NCI-H69 (cell line): ENCODE results near the gene CDH24.

Source experiments
- DNase-seq: peaks from one replicate; lab custom pipeline; 2025; lab: John Stamatoyannopoulos, UW

The CDH24 gene

DNA sequence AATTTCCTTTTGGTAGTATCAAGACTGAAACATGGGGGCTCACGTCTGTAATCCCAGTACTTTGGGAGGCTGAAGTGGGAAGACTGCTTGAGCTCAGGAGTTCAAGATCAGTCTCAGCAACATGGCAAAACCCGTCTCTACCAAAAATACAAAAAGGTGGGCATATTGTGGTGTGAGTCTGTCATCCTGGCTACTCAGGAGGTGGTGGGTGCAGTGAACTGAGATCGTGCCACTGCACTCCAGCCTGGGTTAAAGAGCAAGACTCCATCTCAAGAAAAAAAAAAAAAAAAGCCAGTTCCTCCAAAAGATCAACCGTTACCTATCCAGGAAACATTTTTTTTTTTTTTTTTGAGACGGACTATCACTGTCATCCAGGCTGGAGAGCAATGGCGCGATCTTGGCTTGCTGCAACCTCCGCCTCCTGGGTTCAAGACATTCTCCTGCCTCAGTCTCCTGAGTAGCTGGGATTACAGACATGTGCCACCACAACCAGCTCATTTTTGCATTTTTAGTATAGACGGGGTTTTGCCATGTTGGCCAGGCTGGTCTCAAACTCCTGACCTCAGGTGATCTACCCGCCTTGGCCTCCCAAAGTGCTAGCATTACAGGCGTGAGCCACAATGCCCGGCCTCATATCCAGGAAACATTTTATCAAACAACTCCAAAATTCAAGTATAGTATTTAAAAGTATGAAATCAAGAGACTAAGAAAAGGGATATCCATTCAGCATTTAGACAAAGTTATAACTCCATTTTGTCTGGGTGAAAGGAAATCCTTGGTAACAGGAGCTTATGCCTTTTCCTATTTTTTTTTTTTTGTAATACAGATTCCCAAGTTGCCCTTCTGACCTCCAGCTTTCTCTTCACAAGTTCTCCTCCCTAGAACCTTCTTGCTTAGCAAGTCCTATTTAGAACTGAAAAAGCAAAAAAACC lies 34.2 kb upstream of the CDH24 start:
- DNase-seq = no peak

DNA sequence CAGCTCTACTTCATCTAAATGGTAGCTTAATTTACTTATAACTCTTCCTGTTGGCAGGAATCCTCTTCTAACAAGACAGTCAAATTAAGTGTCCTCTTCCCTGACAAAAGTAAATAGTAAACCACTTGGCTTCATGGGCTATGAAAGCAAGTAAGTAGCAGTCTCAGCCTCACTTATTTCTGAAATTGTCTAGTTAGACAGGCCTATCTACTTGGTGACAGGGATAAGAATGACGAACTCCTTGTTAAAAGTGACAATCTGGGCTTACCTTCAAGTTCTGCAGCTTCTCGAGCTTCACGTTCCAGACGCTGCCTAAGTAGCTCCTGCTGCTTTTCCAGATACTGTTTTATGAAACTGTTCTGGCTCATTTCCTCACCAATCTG lies 32.9 kb upstream of the CDH24 start:
- no peak for DNase-seq

DNA sequence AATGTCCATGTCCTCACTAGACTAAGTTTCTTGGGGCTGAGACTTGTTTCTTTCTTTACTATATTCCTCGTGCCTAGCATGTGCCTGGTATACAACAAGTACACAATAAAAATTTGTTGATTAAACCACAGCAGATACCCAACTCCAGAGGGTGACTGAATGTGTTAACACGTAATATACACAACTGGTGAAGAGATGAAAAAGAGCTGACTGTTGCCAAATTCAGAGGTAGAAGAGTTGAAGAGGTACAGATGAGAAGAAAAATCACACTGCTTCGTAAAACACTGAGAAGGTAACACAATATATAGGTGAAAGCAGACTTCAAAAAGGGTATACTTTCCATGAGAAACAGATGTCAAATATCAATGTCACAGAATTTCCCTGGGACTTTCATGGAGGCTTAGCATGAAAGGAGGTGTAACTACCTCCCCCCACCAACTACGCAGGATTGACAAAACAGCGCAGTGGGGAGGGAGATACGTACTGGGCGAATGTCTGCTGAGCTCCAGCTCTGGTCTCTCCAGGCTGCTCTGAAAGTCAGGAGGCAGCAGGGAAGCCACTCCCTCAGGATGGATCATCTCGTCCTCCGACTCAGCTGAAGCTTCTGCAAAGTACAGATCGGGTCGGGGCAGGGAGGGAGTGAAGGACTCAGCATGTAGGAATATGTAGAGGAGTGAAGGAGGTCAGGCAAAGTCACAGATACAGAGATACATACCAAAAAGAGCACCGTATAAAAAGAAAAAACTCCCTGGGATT lies 32.4 kb upstream of the CDH24 start:
- no peak for DNase-seq

DNA sequence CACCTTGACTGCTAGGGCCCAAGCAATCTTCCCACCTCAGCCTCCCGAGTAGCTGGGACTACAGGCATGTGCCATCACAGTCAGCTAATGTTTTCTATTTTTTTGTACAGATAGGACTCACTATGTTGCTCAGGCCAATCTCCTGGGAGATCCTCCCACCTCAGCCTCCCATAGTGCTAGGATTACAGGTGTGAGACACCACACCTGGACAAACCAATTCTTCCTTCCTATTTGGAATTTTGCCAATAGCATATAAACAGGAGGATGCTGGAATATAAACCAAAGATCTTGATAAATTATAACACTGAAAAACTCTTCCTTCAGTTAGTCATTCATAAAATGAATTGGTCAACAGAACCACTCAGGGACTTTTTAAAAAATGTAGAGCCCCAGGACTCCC lies 29.2 kb upstream of the CDH24 start:
- no peak for DNase-seq

DNA sequence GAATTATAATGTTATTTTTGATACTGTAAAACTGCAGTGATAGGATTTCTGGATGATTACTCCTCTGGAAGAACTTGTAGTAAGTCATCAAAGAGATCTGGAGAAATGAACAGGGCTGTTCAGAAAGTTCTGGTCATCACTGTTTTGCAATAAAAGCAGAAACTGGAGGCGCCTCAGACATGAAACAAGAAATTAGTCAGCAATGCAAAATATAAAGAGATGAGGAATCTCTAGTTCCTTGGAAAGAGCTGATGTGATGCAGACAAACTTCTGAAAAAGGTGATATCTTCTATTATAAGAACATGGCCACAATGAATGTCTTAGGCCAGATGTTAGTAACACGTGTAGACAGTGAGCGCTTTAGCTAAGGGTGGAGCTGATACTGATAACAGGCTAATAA lies 28.1 kb upstream of the CDH24 start:
- DNase-seq = no peak

DNA sequence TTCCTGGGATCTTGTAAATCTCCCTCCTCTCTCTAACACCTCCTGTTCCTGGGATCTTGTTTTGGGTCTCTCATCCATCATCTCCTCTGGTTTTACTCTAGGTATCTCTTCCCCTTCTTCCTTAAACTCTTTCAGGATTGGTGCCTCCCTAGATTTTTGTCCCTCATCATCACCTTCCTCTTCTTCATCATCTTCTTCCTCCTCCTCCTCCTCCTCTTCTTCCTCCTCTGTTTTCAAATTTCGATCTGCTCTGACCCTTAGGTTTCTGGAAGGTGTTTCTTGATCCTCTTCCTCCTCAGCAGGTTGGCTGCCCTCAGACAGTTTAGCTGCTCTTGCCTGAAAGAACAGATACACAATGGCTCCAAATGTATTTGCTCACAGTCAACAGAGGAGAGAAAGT lies 23.2 kb upstream of the CDH24 start:
- DNase-seq = no peak

DNA sequence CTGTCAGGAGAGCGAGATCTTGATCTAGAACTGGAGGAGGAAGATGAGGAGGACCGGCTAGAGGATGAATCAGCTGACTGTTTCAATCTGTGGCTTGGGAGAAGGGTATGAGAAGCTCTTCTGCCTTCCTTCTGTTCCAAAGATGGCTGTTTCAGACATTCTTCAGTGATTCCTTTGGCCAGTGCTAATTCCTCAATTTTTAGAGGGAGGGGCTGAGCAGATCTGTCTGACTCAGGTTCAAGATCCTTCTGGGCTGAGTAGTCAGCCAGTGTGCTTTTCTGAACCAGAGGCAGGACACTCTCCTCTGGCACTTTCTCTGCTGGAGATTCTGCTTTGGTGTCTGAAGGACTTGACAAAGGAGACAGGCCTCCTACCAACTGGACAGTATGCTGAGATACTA lies 22.4 kb upstream of the CDH24 start:
- DNase-seq = no peak

DNA sequence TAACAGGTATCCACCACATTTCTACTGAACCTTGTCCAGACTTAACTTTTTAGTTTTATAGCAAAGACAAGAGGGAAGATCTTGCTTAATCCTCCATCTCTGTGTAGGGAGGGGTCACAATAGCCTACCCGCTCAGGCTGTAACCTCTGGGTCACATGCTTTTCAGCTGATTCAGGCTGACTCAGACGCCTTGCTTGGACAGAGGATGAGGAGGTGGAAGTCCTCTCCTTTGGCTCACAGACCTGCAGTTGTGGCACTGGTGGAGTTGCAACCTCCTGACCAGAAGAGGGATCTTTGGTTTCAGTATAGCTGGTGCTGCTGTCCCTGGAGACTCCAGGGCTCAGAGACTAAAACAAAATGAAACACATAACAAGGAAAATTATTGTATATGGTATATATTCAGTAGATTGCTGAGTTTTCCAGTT lies 21.4 kb upstream of the CDH24 start:
- no peak for DNase-seq

DNA sequence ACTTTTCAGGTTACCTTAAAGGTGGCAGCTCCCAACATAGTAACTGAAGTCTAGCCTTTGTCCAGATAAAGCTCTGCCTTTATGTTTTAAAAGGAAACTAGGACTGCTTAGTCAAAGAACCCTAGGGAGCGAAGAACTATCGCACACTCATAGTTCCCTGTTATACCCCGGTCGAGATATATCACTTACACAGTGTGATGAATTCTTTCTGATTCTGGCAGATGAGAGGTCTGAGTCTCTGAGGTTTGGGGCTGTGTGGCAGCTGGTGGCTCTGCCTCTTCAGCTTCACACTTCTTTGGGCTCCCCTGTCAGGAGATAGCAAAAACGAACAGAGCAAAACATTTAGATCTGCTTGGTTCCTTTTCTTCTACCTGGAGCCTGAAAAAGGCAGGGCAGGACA lies 20.6 kb upstream of the CDH24 start:
- DNase-seq = no peak

DNA sequence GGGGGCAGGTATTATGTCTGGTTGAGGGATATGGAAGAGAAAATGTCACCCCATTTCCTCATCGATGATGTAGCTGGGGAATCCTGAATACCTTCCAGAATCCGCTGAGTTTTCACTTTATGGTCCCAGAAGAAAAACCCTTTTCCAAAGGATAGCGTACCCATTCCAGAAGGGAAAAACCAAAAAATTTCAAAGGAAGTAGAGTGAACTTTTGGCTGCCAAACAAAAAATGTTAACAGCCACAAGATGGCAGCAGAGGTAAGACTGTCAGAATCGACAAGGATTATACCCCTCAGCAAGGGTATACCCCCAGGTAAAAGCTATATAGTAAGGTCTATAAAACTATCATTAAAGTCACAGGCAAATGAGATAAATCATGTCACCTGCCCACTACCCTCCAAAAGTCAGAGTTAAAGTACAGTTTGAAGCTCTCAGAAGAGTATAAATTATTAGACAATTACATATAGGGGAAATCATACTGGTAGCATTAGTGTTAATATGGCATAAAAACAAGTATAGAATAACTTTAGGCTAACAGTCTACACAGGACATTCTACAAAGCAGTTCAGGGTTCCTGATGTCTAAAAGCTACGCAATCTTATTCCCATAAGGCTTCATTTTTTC lies 19.6 kb upstream of the CDH24 start:
- DNase-seq = no peak

DNA sequence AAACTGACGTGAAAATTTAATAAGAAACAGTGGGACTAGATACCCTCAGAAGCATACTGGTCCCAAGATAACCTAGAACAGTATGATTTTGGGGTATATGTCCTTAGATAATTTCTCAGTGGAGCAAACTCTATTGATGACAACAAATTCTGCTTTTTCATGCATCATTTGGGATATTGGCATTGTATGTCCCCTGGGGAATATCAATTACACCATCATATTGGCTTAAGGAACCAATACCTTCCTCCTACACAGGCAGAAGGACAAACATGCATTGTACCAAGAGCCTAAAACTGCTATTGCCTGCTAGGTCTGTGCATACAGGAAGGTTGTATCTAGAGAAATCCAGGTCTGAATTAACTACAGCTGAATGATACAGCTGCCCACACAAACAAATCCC lies 17.6 kb upstream of the CDH24 start:
- no peak for DNase-seq

DNA sequence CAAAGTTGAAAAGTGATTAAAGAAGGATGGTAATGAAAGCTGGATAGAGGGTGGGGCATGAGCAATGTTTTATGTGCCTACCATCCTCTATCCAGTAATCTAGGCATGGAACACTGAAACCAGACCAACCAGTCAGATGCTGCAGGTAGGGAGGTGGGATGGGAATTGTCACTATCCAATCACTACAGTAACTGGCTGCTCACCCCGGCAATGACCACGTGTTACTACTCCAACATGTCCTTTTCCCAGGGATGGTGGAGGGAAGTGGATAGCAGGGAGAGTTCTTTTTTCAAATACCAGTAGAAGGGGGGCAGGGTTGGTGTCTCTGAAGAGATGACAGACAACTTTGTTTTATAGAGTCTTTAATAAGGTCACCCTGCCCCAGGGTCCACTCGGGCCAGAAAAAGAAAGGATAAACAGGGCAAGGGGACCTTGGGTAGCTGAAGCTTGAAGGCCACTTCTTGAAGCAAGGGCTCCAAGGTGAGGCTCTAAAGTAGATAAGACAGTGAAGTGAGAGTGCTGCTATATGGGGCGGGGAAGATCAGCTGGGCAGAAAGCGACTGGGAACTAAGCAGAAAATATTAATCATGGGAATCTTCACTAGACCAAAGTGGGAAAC lies 14.7 kb upstream of the CDH24 start:
- no peak for DNase-seq

DNA sequence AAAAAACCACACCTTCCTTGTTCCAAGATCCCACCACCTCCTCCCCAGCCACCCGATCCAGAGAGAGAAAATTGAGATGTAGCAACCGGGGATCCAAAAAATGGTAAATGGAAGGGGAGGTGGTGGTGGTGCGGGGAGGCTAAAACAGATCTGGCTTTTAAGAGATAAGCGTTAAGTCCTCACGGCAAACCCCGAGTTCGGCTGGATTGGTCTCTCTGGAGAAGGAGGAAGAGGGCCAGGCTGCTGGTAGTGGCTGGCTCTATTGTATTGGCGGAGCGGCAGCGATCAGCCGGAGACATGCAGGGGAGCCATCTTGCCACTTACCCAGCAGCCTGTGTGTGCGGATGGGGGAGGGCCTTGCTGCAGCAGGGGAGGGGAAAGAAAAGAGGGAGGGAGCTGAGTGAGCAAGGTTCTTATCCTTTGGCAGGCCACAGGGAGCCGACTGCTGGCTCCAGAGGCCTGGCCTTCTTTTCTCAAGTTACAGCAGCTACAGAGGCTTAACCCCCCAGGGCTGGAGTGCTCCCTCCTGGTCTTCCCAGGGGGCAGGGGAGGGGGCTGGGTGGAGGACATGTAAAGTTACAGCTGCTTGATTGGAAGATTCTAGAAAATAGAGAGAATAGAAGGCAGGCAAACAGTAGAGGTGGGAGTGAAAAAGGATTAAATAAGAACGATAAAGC lies 14.1 kb upstream of the CDH24 start:
- DNase-seq = no peak

DNA sequence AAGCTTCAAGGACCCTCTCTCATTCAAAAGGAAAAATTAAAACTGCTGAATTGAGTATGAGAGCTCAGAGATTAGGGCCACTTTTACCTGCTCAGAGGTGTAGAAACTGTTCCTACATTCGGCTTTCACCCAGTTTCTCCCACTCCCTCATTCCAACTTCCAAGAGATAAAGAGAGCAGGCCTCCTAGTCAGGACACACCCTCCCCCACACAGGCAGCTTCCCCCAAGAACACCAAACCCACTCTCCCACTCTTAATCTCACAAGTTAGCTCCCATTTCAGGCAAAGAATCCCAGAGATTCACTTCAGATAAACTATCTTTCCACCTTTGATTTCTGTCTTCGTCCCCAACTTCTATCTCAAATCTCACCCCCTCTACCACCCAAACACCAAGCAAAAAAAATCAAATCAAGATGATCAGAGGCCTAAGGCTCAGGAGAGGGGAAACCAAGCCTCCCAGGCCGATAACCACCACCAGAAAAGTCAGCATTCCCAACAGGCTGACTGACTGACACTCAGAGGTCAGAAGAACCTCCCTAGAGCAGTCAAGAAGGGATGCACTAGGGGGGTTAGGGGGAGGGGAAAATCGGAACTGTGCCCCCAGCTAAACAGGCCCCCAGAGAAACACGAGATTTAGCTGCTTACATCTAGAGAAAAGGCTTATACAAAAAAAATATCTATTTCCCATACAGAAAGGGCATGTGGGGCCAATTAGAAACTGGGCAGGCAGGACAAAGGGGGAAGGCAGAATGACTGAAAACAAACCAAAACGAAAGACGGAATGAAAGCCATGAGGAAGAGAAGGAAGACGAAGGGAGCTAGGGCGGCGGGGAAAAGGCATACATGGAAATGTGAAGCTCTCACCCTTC lies 13.2 kb upstream of the CDH24 start:
- DNase-seq = no peak

DNA sequence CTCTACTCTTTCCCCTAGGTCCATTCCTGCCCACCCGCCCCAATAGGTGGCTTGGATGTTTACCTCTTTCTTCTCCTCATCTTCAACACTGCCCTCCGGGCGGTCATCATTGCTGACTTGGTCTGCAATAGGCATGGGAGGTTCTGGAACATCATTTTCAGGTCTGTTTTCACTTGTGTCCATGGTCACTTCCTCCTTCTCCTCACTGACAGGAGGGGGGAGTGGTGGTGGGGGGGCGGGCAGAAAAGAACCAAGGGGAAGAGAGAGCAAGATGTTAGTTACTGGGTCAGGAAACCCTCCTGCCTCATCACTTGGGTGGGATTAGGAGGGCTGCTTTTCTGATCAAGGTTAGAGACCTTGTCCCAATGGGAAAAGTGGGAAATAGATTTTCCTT lies 12.1 kb upstream of the CDH24 start:
- no peak for DNase-seq

DNA sequence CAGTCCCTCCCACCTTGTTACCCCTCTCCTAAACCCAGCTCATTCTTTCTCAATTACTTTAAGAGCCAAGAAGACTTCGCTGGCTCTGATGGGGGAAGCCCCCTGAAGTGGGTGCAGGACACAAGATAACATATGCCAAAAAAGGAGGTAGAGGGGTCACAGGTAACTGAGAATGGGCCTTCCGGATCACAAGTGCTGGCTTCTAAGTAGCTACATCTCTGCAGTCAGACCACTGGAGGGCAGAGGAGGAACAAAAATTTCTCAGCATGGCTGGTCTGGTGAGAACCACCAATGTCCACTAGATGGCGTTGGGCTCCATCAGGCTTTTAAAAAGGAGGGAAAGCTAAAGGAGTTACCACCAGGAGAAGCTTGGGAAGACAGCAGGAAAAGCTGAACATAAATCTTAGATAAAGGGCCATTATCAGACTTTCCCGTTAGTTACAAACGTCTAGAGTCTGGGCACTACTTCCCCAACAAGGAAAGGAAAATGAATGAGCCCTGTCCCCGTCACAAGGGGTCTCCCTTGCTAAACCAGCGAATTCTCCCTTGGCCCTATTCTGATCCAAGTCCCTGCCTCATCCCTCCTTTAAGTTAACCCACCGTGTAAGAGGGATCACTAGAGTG lies 11.6 kb upstream of the CDH24 start:
- DNase-seq = no peak

DNA sequence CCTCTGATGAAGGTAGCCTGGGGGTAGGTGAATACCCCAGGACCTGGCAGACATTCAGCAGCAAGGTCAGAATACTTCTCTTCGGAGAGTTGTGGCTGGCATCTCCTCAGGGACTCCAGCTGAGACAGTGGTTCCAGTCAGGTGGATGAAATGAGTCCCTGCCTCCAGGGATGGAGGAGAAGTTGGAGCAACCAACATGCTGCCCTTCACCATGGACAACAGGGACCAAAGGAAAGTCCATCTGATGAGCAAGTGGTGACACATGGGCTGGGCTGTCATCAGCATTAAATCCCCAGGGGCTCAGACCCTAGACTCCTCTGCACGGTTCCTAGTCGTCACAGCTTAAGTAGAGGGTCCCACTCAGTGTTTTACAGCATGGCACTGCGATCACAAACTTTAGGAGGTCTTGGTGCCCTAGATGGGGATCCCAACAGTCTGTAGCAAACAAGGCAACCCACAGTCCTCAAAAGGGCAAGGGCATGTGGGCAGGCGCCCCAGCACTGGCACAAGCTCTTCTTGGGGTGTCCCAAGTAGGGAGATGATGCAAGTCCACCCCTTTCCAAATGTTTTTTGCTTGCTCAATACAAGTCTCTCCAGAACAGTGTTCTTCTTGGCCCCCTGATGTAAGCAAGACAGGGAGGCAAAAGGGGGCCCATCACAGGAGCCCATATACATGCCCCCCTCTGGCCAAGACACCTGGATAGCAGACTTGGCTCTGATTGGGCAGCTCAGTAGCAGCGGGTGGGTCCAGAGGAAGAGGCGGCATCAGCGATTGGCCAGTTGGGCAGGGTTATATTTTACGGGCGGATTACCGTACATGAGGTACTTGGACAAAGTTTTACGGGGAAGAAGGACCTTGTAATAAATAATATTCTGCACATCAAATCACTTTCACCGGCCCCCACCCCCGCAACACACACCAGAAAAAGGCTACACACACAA lies 10.8 kb upstream of the CDH24 start:
- DNase-seq = no peak

DNA sequence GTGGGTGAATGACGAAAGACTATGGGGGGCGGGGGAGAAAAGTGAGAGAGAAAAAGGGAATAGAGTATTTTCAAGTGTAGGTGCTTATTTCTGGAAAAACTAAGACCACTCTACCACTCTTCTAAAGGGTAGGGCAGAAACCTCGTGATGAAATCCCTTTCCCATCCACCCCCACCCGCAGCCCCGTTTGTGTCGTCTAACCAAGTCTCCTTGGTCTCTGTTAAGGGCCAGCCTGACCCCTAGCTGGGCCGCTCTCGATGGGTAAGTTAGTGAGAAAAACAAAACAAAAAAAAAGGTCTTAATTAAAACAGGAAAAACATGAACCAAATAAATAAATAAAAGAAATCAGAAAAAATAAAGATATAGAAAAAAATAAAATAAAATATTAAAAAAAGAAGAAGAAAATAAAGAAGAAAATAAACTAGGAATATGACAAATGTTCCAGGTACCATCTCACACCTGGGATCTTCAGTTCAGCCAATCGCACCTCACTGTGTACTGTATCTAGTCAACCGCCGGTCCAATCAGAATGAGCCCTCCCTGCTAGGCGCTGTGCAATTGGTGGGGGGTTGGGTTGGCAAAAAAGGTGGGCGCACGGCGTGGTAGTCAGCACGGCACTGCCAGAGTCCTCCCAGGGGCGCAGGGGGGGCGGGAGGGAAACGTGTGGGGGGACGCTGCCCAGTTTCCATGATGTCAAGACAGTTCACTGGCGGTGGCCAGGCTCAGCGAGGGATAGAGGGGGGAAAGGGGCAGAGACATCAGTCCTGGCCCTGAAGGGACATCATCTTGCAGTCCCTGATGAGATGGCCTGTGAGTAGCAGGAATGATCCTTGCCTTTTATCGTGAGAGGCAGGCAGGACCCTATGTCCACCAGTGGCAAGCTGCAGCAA lies 9.8 kb upstream of the CDH24 start:
- DNase-seq = no peak
